ENCODE measurements around the gene TMED7. TPM values are rescaled to one million over a fixed set of nuclear protein-coding genes. Genes with fewer than 3 reads are reported as not detected.

TMED7 gene
- polyA plus RNA-seq, 1 of the 3 experiments (the other 2 are of a cell fraction) = 41.2 TPM

DNA sequence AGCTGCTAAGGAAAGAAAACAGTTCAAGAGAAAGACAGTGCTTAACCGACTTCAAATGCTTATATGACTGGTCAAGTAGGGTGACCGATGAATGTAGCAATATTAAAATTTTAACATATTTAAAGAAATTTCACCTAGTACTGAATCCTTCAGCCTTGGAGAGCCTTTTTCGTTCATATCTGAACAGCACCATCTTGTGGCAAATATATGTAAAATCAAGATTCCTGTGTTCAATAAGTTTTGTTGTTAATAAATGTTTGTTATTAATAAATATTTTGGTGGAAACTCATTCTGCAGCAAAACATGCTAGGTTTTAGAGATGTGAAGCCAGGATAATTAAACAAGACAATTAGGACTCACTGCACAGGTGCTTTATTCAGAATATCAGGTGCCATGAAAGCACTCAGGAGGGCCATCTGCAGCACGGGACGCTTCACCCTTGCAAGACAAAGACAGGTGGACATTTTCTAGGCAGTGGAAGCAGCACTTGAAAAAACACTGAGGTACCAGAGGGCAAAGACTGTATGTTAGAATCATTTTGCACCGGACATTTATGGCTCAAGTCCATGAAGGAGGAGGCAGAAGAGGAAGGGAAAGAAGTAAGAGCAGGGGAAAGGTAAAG, 39.2 kb downstream of the TMED7 start:
- no peak overlapping the region for H3K4me2 ChIP-seq
- H3K9me2 ChIP-seq = no peaks in the 10 kb centered on the region
- ChIA-PET CTCF (interaction anchor here (0.6 to 1.0 kb wide), 7 partner anchors 9 to 290 kb away, joined by 3 to 5 read pairs (median 4); partner anchors contain the start of gene CCDC112), POLR2A (no interaction called here)
- peaks cover 8% of the 10 kb centered on the region for H3F3A ChIP-seq (replicated peaks; ENCODE audit: insufficient read depth)
- H3K79me2 ChIP-seq (ENCODE audit: insufficient read depth) = no peaks in the 10 kb centered on the region; the same call in 1 of the 2 replicates
- peaks cover 0 to under 1% of the 10 kb centered on the region in 2 experiments for H3K36me3 ChIP-seq (replicated peaks in 1 of 2; ENCODE audit: control insufficient read depth in 1 of 2, insufficient read depth in 2 of 2, low read length in 1 of 2)
- DNase-seq = peak; percentile 26
- H3K4me1 ChIP-seq (ENCODE audit: control insufficient read depth in 1 of 2, insufficient read depth in 2 of 2, low read depth in 1 of 2, low read length in 1 of 2) = 0 out of 4 replicates have a peak, but pooled peaks cover 0 to 7% of the 10 kb centered on the region in 2 experiments
- no peaks in the 10 kb centered on the region for H3K27me3 ChIP-seq (ENCODE audit: insufficient read depth)
- H4K20me1 ChIP-seq (ENCODE audit: insufficient read depth) = no peaks in the 10 kb centered on the region
- H3K27ac ChIP-seq (ENCODE audit: low read depth in 2 of 2, low read length in 1 of 2) = no peak overlapping the region
- no peak overlapping the region for H3K9ac ChIP-seq
- no peak overlapping the region for H3K4me3 ChIP-seq (ENCODE audit: low read depth in 2 of 2, low read length in 1 of 2)
- no peak overlapping the region for H2AFZ ChIP-seq (ENCODE audit: low read depth)
- TF ChIP-seq GABPA (IDR thresholded peaks at IDR 0.05; ENCODE audit: low read depth) (no peak), CTCF (IDR thresholded peaks at IDR 0.05) (peak; percentile 76), EZH2phosphoT487 (IDR thresholded peaks at IDR 0.05; ENCODE audit: borderline replicate concordance, low read depth) (no peak), REST (IDR thresholded peaks at IDR 0.05; ENCODE audit: low read depth, low read length) (no peak), MXI1 (IDR thresholded peaks at IDR 0.05; ENCODE audit: low read depth, low read length) (no peak), RXRA (IDR thresholded peaks at IDR 0.05; ENCODE audit: borderline replicate concordance, low read depth) (no peak), CHD2 (IDR thresholded peaks at IDR 0.05; ENCODE audit: low read length, partially characterized antibody) (no peak), MEF2A (IDR thresholded peaks at IDR 0.05; ENCODE audit: borderline replicate concordance, low read depth) (no peak), TEAD4 (IDR thresholded peaks at IDR 0.05; ENCODE audit: borderline replicate concordance, insufficient read depth) (no peak), RFX5 (IDR thresholded peaks at IDR 0.05; ENCODE audit: low read length) (no peak), JUND (IDR thresholded peaks at IDR 0.05) (no peak), RAD21 (IDR thresholded peaks at IDR 0.05; ENCODE audit: low read length) (peak; percentile 79), NRF1 (IDR thresholded peaks at IDR 0.05; ENCODE audit: low read depth, low read length) (no peak), MAX (IDR thresholded peaks at IDR 0.05; ENCODE audit: low read depth) (no peak), SMC3 (IDR thresholded peaks at IDR 0.05; ENCODE audit: low read depth, low read length) (peak; percentile 60), FOXM1 (IDR thresholded peaks at IDR 0.05; ENCODE audit: low read depth) (no peak), IRF3 (IDR thresholded peaks at IDR 0.05; ENCODE audit: low read depth, low read length) (no peak)
- 43% methylated on average over 6 of the region's 6 CpGs for WGBS (ENCODE audit: low lambda C conversion rate)
- H3K9me3 ChIP-seq = no peaks in the 10 kb centered on the region
